ENCODE results near the gene GPS1.

- TF ChIP-seq, protein P1, sequence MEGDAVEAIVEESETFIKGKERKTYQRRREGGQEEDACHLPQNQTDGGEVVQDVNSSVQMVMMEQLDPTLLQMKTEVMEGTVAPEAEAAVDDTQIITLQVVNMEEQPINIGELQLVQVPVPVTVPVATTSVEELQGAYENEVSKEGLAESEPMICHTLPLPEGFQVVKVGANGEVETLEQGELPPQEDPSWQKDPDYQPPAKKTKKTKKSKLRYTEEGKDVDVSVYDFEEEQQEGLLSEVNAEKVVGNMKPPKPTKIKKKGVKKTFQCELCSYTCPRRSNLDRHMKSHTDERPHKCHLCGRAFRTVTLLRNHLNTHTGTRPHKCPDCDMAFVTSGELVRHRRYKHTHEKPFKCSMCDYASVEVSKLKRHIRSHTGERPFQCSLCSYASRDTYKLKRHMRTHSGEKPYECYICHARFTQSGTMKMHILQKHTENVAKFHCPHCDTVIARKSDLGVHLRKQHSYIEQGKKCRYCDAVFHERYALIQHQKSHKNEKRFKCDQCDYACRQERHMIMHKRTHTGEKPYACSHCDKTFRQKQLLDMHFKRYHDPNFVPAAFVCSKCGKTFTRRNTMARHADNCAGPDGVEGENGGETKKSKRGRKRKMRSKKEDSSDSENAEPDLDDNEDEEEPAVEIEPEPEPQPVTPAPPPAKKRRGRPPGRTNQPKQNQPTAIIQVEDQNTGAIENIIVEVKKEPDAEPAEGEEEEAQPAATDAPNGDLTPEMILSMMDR (IDR thresholded peaks at IDR 0.05), result no peak
- TF ChIP-seq MAX (IDR thresholded peaks at IDR 0.05; ENCODE audit: low read depth), result no peak
- TF ChIP-seq TAF1 (IDR thresholded peaks at IDR 0.05; ENCODE audit: borderline replicate concordance, low read depth, low read length), result no peak
- TF ChIP-seq SIN3A (IDR thresholded peaks at IDR 0.05; ENCODE audit: borderline replicate concordance, low read depth, low read length), result no peak
- TF ChIP-seq YY1 (IDR thresholded peaks at IDR 0.05; ENCODE audit: low read depth), result no peak
- no peak for TF ChIP-seq FOXJ3 (CRISPR knock-in tag; IDR thresholded peaks at IDR 0.05)
Observed at GRCh38 chr17:82036634-82037091, 15.0 kb upstream of the GPS1 start.

Data from SK-N-SH (cell line).